Gastroesophageal sphincter (tissue), 3 donors: ENCODE measurements around the gene CA6.
"Not testable (repeated sequence)": the region's sequence is repeated elsewhere in the genome, so short reads cannot be mapped to it uniquely, and the experiment has no call there.

Experiments
- CTCF ChIP-seq, 4 experiments: fragments of 200-600 bp in 2 of 4; fragments of 450-650 bp in 2 of 4; sonication (generic) in 1 of 4; IDR thresholded peaks; one replicate each; pipeline ENCODE4 v1.5.1; 2017 to 2019; ENCODE audit warnings: antibody characterized with exemption in 4 of 4, mild to moderate bottlenecking in 2 of 4, moderate library complexity in 2 of 4
- POLR2AphosphoS5 ChIP-seq: sonication (generic); formaldehyde crosslinking; IDR thresholded peaks from one replicate; pipeline ENCODE4 v1.6.1; 2017; ENCODE audit warnings: antibody characterized with exemption

DNA sequence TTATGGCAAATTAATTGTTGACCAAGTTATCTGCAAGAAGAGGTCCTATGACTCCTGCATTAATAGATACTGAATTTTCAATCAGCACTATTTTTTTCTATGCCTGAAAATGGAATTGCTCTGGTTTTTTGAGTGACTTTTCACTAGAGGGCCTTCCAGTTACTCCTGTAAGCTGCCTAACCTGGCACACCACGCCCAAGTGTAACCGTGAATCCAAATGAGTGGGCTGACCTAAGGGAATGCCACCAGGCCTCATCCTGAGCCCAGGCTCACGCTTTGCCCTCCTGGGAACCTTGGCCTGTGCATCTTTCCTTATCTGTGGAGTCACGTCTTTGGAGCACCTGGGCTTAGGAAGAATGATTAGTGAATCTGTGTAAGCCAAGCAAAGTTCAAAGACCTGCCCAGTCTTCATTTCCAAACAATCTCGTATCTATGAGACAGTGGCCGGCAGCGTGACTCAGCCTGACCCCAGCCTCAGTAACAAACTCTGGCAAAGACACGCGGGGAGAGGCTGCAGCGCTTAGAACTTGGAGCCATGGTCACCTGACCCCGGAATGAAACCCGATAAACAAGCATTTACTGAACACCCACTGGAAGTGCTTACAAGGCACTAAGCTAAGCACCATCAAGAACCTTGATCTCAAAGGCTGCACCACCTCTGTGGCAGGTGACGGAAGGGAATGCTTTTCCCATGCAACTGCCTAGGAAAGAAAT is 48.5 kb downstream of the CA6 start:
- not testable (repeated sequence) for TF ChIP-seq CTCF (IDR thresholded peaks at IDR 0.05); POLR2AphosphoS5
